Neutrophil (primary cell): ENCODE results near the gene TMCC1.

Source experiments
- H3K27ac ChIP-seq: fragments of 200-600 bp; sonication (generic); 2 replicates; pipeline ENCODE4 v1.5.1; 2016; ENCODE audit warnings: mild to moderate bottlenecking, moderate library complexity
- H3K27me3 ChIP-seq: fragments of 200-600 bp; sonication (generic); 2 replicates; pipeline ENCODE4 v1.6.0; 2016; ENCODE audit warnings: mild to moderate bottlenecking
- H3K36me3 ChIP-seq: fragments of 200-600 bp; sonication (generic); 2 replicates; pipeline ENCODE4 v1.5.1; 2017
- H3K4me1 ChIP-seq, 2 experiments: fragments of 200-600 bp in 1 of 2; sonication (generic) in 1 of 2; 1 replicate in 1 of 2; 2 replicates in 1 of 2; pipeline versions ENCODE4 v1.5.1 to v1.6.1; 2013 to 2016; ENCODE audit warnings: low read depth in 1 of 2, low read length in 1 of 2, mild to moderate bottlenecking in 1 of 2, moderate library complexity in 1 of 2; ENCODE audit not compliant: control insufficient read depth in 1 of 2, insufficient read depth in 1 of 2
- H3K4me3 ChIP-seq, 2 experiments: fragments of 200-600 bp in 1 of 2; sonication (generic) in 1 of 2; 1 replicate in 1 of 2; 2 replicates in 1 of 2; pipeline ENCODE4 v1.5.1; 2013 to 2016; ENCODE audit warnings: low read depth in 1 of 2, low read length in 1 of 2, mild to moderate bottlenecking in 1 of 2, moderate library complexity in 1 of 2
- H3K9me3 ChIP-seq: fragments of 200-600 bp; sonication (generic); 2 replicates; pipeline ENCODE4 v1.5.1; 2016
- TF ChIP-seq, protein P1 (sequence below): fragments of 200-600 bp; sonication (generic); IDR thresholded peaks from 2 replicates; pipeline ENCODE4 v1.5.1; 2016; ENCODE audit warnings: antibody characterized with exemption

Gene TMCC1

DNA sequence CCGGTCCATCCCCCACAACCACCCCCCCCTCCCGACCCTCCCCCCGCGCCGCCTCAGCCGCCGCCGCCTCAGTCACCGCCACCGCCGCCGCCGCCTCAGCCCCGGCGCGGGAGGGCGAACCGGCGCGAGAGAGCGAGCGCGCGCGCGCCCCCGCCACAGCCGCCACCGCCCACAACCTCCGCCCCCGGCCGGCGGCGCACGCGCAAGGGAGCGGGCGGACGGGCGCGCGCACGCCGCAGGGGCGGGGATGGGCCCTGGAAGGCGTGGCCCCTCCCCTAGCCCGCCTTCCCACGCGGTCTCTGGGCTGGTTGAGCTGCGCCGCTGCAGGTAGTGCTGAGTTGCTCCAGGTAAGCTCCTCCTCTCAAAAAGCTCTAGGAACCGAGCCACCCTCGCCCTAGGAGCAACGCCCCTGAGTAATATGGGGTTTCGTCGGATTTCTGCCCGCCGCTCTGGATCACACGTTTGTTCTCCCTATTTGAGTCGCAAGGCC, at the start of gene TMCC1:
TMCC1 (minus strand) TSS at position 131 of the 490 bp plus-strand sequence.
- Histone ChIP-seq H3K27ac (peak within 1 kb of the TSS; percentile 98), H3K4me3 (peak within 1 kb of the TSS; percentile 88 to 89), H3K27me3 (no peaks in the 10 kb centered on the region), H3K4me1 (peaks cover 41% of the 10 kb centered on the region in 2 experiments), H3K9me3 (no peaks in the 10 kb centered on the region), H3K36me3 (peaks cover 5% of the 10 kb centered on the region)
- TF ChIP-seq, protein P1, sequence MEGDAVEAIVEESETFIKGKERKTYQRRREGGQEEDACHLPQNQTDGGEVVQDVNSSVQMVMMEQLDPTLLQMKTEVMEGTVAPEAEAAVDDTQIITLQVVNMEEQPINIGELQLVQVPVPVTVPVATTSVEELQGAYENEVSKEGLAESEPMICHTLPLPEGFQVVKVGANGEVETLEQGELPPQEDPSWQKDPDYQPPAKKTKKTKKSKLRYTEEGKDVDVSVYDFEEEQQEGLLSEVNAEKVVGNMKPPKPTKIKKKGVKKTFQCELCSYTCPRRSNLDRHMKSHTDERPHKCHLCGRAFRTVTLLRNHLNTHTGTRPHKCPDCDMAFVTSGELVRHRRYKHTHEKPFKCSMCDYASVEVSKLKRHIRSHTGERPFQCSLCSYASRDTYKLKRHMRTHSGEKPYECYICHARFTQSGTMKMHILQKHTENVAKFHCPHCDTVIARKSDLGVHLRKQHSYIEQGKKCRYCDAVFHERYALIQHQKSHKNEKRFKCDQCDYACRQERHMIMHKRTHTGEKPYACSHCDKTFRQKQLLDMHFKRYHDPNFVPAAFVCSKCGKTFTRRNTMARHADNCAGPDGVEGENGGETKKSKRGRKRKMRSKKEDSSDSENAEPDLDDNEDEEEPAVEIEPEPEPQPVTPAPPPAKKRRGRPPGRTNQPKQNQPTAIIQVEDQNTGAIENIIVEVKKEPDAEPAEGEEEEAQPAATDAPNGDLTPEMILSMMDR: no peak

GRCh38 chr3:129943020-129943419, 49.5 kb upstream of the TMCC1 start:
- TF ChIP-seq, protein P1: no peak
- H3K4me3 ChIP-seq: no peak overlapping the region
- H3K4me1 ChIP-seq: peaks cover 5 to 8% of the 10 kb centered on the region in 2 experiments
- H3K36me3 ChIP-seq: no peaks in the 10 kb centered on the region
- H3K27me3 ChIP-seq: no peaks in the 10 kb centered on the region
- no peaks in the 10 kb centered on the region for H3K9me3 ChIP-seq
- no peak overlapping the region for H3K27ac ChIP-seq

GRCh38 chr3:129942296-129942695, 48.8 kb upstream of the TMCC1 start:
- TF ChIP-seq, protein P1: peak; percentile 73
- Histone ChIP-seq H3K9me3 (no peaks in the 10 kb centered on the region), H3K4me3 (no peak overlapping the region), H3K36me3 (no peaks in the 10 kb centered on the region), H3K27ac (no peak overlapping the region), H3K4me1 (peaks cover 0 to under 1% of the 10 kb centered on the region in 2 experiments), H3K27me3 (no peaks in the 10 kb centered on the region)

GRCh38 chr3:129940086-129940485, 46.6 kb upstream of the TMCC1 start:
- no peak overlapping the region for H3K27ac ChIP-seq
- TF ChIP-seq, protein P1: no peak
- H3K4me3 ChIP-seq: no peak overlapping the region
- no peaks in the 10 kb centered on the region for H3K4me1 ChIP-seq
- H3K36me3 ChIP-seq: no peaks in the 10 kb centered on the region
- H3K9me3 ChIP-seq: no peaks in the 10 kb centered on the region
- no peaks in the 10 kb centered on the region for H3K27me3 ChIP-seq

GRCh38 chr3:129938140-129938930, 44.8 kb upstream of the TMCC1 start:
- H3K4me3 ChIP-seq: no peak overlapping the region
- H3K9me3 ChIP-seq: no peaks in the 10 kb centered on the region
- H3K27ac ChIP-seq: no peak overlapping the region
- H3K36me3 ChIP-seq: no peaks in the 10 kb centered on the region
- peaks cover 2 to 5% of the 10 kb centered on the region in 2 experiments for H3K4me1 ChIP-seq
- no peaks in the 10 kb centered on the region for H3K27me3 ChIP-seq
- TF ChIP-seq, protein P1: no peak
